HG02642 (cell line): ENCODE data around the gene TAOK3.
"Not testable (repeated sequence)": the region's sequence is repeated elsewhere in the genome, so short reads cannot be mapped to it uniquely, and the experiment has no call there.

Source experiments
- ATAC-seq: cut with Tn5 transposase; IDR thresholded peaks from one replicate; pipeline ENCODE4 v1.9.1; 2021; ENCODE audit warnings: mild to moderate bottlenecking; ENCODE audit not compliant: unreplicated experiment, poor library complexity

Gene TAOK3

GRCh38 chr12:118372541-118373495, at the start of gene TAOK3:
Gene TAOK3, minus strand, starts transcription at chr12:118372907. Its CDS starts 117,340 bp downstream, at chr12:118255567.
- peak; percentile 83 for ATAC-seq

GRCh38 chr12:118420673-118421072, 48.0 kb upstream of the TAOK3 start:
- no peak for ATAC-seq

GRCh38 chr12:118418385-118419057, 45.8 kb upstream of the TAOK3 start:
- no peak for ATAC-seq

- ATAC-seq = no peak
Measured at GRCh38 chr12:118417942-118418341, 45.2 kb upstream of the TAOK3 start.

DNA sequence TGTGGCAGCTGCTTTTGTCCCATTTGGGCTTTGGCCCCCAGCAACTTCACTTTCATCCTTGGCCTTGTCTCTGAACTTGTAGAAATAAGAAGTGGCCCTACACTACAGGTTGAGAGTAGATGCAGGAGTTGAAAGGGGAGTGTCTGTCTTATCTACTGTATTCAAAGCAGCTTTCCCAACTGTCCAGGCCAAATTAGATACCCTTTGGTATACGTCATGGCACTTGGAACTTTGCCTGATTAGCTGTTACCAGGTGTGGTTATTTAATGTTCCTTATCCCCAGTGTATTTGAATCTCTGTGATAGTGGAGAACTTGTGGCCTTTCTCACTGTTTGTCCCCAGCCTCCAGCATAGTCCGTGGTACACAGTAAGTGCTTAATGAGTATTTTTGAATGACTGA, 37.1 kb upstream of the TAOK3 start:
- ATAC-seq = no peak

DNA sequence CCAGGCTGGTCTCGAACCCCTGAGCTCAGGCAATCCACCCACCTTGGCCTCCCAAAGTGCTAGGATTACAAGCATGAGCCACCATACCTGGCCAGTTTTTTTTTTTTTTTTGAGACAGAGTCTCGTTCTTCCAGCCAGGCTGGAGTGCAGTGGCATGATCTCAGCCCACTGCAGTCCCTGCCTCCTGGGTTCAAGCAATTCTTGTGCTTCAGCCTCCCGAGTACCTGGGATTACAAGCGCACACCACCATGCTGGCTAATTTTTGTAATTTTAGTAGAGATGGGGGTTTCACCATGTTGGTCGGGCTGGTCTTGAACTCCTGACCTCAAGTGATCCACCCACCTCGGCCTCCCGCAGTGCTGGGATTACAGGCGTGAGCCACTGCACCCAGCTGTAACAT, 35.5 kb upstream of the TAOK3 start:
- ATAC-seq = not testable (repeated sequence)

DNA sequence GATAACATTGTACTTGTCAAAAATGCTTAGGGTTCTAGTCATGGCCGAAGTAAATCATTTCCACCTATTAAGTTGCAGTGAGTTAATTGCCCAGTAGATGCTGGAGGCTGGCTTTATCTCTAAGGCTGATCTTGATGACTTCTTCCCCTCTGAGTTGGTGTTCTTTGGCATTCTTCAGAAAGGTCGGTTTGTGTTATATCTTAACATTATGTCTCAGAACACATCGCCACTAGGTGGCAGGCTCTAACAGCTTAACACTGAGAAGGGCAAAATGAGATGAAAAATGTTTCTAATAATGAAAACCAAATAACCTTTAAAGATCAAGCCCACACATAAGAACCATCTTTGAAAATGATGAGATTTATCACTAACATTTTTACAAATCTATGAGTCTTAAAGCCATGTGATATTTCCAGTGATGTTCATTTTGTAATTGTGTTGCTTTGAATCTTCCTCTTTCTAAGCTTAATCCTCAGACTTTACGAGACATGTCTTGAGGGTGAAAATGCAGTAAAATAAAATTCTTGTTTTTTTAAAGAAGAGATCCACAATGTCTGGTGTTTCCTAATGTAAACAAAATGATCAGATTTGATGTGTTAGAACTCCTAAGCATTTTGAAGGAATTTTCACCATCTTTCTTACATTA, 32.3 kb upstream of the TAOK3 start:
- ATAC-seq = no peak

DNA sequence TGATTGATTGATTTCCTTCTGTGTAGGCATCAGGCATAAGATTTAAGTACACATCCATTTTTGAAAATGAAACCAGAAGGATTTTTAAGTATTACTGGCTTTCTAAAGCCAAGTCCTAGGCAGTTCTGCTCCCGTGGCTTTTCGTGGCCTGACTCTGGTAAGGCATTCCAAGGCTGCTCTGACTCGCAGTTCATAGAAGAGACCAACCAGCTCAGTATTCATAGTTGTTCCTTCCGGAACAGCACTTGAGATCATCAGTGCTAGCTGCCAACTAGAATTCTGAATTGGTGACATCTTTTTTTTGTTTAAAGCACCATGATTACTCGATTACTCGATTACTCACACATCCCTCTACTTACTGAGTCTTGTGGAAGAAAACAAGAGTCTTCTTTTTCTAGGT, 29.5 kb upstream of the TAOK3 start:
- no peak for ATAC-seq

- no peak for ATAC-seq
Measured at GRCh38 chr12:118398940-118399339, 26.2 kb upstream of the TAOK3 start.

GRCh38 chr12:118398524-118398923, 25.8 kb upstream of the TAOK3 start:
- ATAC-seq = no peak

GRCh38 chr12:118397708-118398440, 25.2 kb upstream of the TAOK3 start:
- ATAC-seq = no peak

DNA sequence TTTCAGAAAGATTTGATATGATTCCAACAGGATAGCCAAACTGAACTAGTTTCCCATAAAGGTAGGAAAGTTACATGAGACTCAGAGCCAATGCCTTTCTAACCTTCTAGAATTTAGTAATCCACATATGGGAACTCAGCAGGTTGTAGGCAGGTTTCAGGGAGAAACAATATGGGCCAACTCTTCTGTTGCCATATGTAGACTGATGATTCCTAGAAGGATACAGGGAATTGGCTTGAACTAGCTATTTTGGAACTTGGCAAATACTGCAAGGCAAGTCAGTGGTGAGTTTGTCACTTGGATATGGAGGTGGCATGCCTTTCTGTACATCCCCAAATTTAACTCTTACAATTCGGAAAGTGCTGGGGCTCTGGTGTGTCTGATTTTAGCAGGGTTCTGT, 19.1 kb upstream of the TAOK3 start:
- ATAC-seq = no peak

GRCh38 chr12:118391424-118391823, 18.7 kb upstream of the TAOK3 start:
- no peak for ATAC-seq

DNA sequence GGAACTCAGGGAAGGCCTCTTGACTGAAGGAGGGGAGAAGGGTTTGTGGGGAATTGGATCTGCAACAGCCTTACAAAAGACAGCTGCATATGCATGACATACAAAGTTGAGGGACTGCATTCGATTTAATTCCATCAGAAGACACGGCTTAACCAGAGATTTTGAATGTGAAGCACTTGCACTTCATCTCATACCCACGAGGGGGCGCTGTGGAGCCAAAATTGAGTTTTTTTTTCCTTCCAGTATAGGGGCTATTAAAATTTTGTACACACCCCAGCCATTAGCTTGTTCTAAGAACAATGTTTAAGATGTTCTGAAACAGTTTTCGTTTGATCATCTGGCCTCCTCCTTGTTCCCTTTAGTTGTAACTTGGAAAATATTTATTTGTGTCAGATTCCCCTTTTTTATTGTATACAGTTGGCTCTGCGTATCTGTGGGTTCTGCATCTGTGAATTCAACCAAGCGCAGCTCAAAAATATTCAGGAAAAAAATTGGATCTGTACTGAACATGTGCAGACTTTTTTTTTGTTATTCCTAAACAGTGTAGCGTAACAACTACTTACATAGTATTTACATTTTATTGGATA, 5.3 kb upstream of the TAOK3 start:
- ATAC-seq = no peak

DNA sequence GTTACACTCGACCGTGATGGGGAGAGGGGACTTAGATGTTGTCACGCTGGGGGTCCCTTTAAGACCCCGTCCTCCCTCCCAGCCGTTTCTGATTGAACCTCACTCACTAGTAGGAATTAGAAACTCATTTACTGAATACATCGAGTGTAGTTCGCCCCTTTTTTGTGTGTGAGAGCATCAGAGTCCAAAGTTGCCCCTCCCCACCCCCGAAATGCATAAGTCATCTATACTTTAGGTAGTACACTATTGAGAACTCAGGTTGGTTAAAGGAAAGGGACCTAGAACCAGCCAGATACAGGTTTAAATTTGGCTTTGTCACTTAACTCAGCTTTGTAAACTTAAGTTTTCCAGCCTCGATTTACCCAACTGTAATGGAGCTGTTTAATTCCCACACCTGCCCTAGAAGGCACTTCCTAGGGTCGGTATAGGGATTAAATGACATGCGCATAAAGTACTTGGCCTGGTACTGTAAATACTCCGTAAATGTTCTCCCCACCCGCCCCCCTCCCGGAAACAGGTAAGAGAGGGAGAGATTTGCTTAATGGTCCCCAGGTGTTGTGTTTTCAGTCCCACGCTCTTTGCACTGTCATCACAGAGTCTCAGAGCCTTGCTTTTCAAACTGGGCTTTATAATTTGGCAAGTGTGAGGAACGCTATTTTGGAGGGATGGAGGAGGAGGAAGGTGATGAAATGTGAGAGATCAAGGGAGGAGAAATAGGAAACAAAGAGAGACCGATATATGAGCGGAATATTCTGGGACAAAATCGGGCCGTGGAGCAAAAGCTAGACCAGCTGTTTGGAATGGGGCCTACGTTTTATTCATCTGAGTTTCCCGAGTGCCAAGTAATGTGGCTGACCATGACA, 4.5 kb upstream of the TAOK3 start:
- ATAC-seq = no peak

- ATAC-seq = peak; percentile 36
Measured at GRCh38 chr12:118376089-118377020, 3.6 kb upstream of the TAOK3 start, which contains the start of gene SUDS3. Gene SUDS3, plus strand, starts transcription at chr12:118376555. Its CDS starts 137 bp downstream, at chr12:118376692.

GRCh38 chr12:118375348-118375747, 2.6 kb upstream of the TAOK3 start:
- no peak for ATAC-seq

GRCh38 chr12:118374909-118375308, 2.2 kb upstream of the TAOK3 start:
- no peak for ATAC-seq
